Activated T-helper 1 cell treated with anti-CD3 and anti-CD28 coated beads, Interleukin-12 subunit alpha, Interleukin-12 subunit beta, Interleukin-2, Interleukin-4 antibody, amounts not matched to agents 30 ng/mL and 10 ng/mL and 1 ng/mL, durations not matched to agents 14 hours and 24 hours and 36 hours (primary cell): ENCODE measurements around the gene ATG13. TPM values are rescaled to one million over a fixed set of nuclear protein-coding genes. Genes with fewer than 3 reads are reported as not detected.

ENCODE experiments used
- DNase-seq: peaks from one replicate; pipeline ENCODE4 v3.0.0; 2021; ENCODE audit warnings: low spot score
- H3K27ac Mint-ChIP-seq: one replicate; pipeline ENCODE4 v1.8.0; 2021; ENCODE audit warnings: mild to moderate bottlenecking, mixed read lengths
- H3K27me3 Mint-ChIP-seq: one replicate; pipeline ENCODE4 v1.8.0; 2022; ENCODE audit warnings: mild to moderate bottlenecking, moderate library complexity, mixed read lengths; ENCODE audit not compliant: insufficient read depth
- H3K36me3 Mint-ChIP-seq: one replicate; pipeline ENCODE4 v1.8.0; 2021; ENCODE audit warnings: low read depth, mixed read lengths
- H3K4me1 Mint-ChIP-seq: one replicate; pipeline ENCODE4 v1.8.0; 2021; ENCODE audit warnings: low read depth, mixed read lengths
- H3K4me3 Mint-ChIP-seq: one replicate; pipeline ENCODE4 v1.8.0; 2021; ENCODE audit warnings: mild to moderate bottlenecking, moderate library complexity, mixed read lengths
- H3K9me3 Mint-ChIP-seq: one replicate; pipeline ENCODE4 v1.8.0; 2021; ENCODE audit warnings: mixed read lengths
- intact Hi-C: fragments of 100-400 bp; cut with micrococcal nuclease; formaldehyde crosslinking; loops from one replicate; pipeline ENCODE4 v1.15.1; 2024
- total RNA-seq: library from RNA; stranded (reverse); gene quantifications from 2 replicates; pipeline ENCODE4 v1.2.3, GENCODE V29; 2022

The ATG13 gene
- total RNA-seq, 1 donor from 2014 or later: 73.8 TPM

- Mint-ChIP-seq H3K9me3 (no peaks in the 10 kb centered on the region), H3K4me1 (peaks cover 48% of the 10 kb centered on the region), H3K36me3 (peaks cover 36% of the 10 kb centered on the region), H3K4me3 (no peak overlapping the region), H3K27ac (no peak overlapping the region), H3K27me3 (no peaks in the 10 kb centered on the region)
- no peak for DNase-seq
- intact Hi-C loops: no loop called here
Measured at GRCh38 chr11:46675288-46675851, 58.0 kb downstream of the ATG13 start.

- H3K4me3 Mint-ChIP-seq: no peak overlapping the region
- no peak overlapping the region for H3K27ac Mint-ChIP-seq
- H3K9me3 Mint-ChIP-seq: no peaks in the 10 kb centered on the region
- DNase-seq: no peak
- H3K27me3 Mint-ChIP-seq: no peaks in the 10 kb centered on the region
- H3K4me1 Mint-ChIP-seq: peaks cover 42% of the 10 kb centered on the region
- intact Hi-C loops: no loop called here
- peaks cover 35% of the 10 kb centered on the region for H3K36me3 Mint-ChIP-seq
Measured at GRCh38 chr11:46675949-46676348, 58.6 kb downstream of the ATG13 start.

- Mint-ChIP-seq H3K27me3 (no peaks in the 10 kb centered on the region), H3K36me3 (peaks cover 33% of the 10 kb centered on the region), H3K4me1 (peaks cover 35% of the 10 kb centered on the region), H3K9me3 (no peaks in the 10 kb centered on the region), H3K4me3 (no peak overlapping the region), H3K27ac (no peak overlapping the region)
- intact Hi-C loops: no loop called here
- DNase-seq: no peak
Measured at GRCh38 chr11:46676436-46677158, 59.2 kb downstream of the ATG13 start.

DNA sequence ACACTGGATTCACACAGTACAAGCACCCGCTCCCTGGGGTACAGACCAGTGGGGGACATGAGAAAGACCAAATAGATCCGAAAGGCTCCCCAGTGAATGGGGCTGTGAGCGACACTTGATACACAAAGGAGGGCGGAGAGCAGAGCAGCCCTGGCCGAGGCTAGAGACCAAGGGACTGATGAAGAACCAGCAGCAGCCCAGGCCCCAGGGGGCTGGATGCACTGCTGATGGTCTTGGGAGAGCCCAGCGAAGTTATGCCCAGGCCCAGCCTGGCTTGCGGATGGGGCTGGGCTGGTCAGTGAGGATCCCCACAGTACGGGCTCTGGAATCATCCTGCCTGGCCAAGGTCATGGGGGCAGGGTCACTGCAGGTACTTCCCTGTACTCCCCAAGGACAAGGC, 59.8 kb downstream of the ATG13 start:
- Mint-ChIP-seq H3K9me3 (no peaks in the 10 kb centered on the region), H3K4me3 (no peak overlapping the region), H3K27ac (no peak overlapping the region), H3K36me3 (peaks cover 29% of the 10 kb centered on the region), H3K4me1 (peaks cover 30% of the 10 kb centered on the region), H3K27me3 (no peaks in the 10 kb centered on the region)
- no peak for DNase-seq
- intact Hi-C loops: no loop called here

GRCh38 chr11:46677991-46678740, 60.8 kb downstream of the ATG13 start:
- Mint-ChIP-seq H3K4me1 (peaks cover 22% of the 10 kb centered on the region), H3K27me3 (no peaks in the 10 kb centered on the region), H3K4me3 (no peak overlapping the region), H3K36me3 (peaks cover 23% of the 10 kb centered on the region), H3K9me3 (no peaks in the 10 kb centered on the region), H3K27ac (no peak overlapping the region)
- intact Hi-C loops: no loop called here
- DNase-seq: no peak

DNA sequence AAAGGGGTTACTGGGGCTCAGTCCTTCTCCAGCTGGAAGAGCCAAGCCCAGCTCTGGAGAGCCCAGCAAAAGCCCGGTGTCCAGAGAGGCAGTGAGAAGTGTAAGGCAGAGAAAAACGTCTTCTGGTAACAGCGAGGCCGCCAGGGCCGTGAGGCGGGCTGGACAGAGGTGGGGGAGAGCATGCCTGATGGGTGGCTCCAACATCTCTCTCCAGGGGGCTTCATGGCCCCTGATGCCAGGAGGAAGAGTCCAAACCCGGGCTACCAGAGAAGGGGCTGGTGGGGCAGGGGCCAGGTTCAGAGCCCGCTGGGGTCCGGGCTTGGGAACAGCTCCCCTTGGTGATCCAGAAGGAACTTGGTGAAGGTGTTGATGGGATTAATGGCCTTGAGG, 61.4 kb downstream of the ATG13 start:
- intact Hi-C loops: no loop called here
- Mint-ChIP-seq H3K4me3 (no peak overlapping the region), H3K9me3 (no peaks in the 10 kb centered on the region), H3K4me1 (peaks cover 22% of the 10 kb centered on the region), H3K27me3 (no peaks in the 10 kb centered on the region), H3K36me3 (peaks cover 19% of the 10 kb centered on the region), H3K27ac (no peak overlapping the region)
- no peak for DNase-seq

DNA sequence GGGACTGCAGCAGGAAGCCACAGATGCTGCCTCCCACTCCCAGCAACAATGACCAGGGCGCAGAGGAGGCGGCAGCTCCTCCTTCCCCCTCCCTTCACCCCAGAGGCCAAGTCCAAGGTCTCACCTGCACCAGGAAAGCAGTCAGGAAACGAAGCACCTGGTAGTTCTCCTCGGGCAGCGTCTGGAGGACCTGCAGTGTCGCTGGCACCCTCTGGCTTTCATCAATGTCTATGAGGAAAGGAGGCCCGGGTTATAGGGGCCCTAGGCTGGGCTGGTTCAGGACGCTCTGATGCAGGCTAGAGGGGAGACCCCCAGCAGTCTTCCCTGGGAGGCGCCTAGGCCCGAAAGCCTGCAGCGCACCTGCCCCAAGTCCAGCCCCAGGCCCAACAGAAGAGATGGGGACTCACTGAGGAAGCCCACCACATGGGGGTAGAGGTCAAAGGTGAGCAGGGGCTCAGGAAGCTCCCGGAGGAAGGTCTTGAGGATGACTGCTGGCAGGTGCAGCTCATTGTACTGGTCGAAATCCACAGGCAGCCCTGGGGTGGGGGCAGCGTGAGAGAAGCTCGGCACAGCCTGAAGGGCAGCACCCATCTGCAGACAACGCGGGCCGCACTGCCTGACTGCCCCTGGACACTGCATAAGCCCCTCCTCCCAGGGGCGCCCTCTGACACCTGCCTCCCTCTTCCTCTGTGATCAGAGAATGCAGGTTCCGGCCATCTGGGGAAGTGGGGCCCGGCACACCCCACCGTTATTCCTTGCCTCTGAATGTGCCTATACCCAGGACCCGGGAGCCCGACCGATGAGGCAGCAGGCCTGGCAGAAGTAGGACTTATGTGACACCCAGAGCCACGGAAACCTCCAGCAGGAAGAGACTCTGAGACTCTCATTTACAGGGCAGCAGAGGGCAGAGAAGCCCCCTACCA, 62.1 kb downstream of the ATG13 start:
- Mint-ChIP-seq H3K9me3 (no peaks in the 10 kb centered on the region), H3K27ac (no peak overlapping the region), H3K4me3 (no peak overlapping the region), H3K36me3 (peaks cover 18% of the 10 kb centered on the region), H3K27me3 (no peaks in the 10 kb centered on the region), H3K4me1 (peaks cover 18% of the 10 kb centered on the region)
- no peak for DNase-seq
- intact Hi-C loops: no loop called here

- intact Hi-C loops: no loop called here
- Mint-ChIP-seq H3K27me3 (no peaks in the 10 kb centered on the region), H3K36me3 (peaks cover 18% of the 10 kb centered on the region), H3K9me3 (no peaks in the 10 kb centered on the region), H3K27ac (no peak overlapping the region), H3K4me3 (no peak overlapping the region), H3K4me1 (peaks cover 11% of the 10 kb centered on the region)
- no peak for DNase-seq
Measured at GRCh38 chr11:46680164-46680760, 62.9 kb downstream of the ATG13 start.

GRCh38 chr11:46680815-46681214, 63.5 kb downstream of the ATG13 start:
- no peak overlapping the region for H3K4me3 Mint-ChIP-seq
- DNase-seq: no peak
- H3K27me3 Mint-ChIP-seq: no peaks in the 10 kb centered on the region
- intact Hi-C loops: no loop called here
- peaks cover 9% of the 10 kb centered on the region for H3K4me1 Mint-ChIP-seq
- peaks cover 18% of the 10 kb centered on the region for H3K36me3 Mint-ChIP-seq
- H3K27ac Mint-ChIP-seq: no peak overlapping the region
- no peaks in the 10 kb centered on the region for H3K9me3 Mint-ChIP-seq

DNA sequence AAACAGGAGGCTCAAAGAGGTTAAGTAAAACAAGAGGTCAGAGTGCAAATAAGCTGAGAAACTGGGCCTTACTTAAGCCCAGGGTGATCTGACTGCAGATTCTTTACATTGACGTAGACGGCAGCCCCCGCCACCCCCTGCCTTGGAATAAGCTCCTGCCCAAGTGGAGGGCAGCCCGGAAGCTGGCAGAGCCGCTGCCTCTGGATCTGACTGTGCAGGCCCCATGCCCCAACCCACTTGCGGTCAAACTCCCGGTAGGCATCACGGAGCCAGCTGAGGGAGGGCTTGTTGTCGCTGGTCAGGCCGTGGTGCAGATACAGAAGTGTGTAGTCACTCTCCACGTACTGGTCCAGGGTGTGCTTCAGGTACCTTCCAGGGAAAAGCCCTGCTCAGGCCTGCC, 64.5 kb downstream of the ATG13 start:
- Mint-ChIP-seq H3K27ac (no peak overlapping the region), H3K27me3 (no peaks in the 10 kb centered on the region), H3K4me3 (no peak overlapping the region), H3K4me1 (peaks cover 5% of the 10 kb centered on the region), H3K9me3 (no peaks in the 10 kb centered on the region), H3K36me3 (peaks cover 18% of the 10 kb centered on the region)
- DNase-seq: no peak
- intact Hi-C loops: no loop called here

DNA sequence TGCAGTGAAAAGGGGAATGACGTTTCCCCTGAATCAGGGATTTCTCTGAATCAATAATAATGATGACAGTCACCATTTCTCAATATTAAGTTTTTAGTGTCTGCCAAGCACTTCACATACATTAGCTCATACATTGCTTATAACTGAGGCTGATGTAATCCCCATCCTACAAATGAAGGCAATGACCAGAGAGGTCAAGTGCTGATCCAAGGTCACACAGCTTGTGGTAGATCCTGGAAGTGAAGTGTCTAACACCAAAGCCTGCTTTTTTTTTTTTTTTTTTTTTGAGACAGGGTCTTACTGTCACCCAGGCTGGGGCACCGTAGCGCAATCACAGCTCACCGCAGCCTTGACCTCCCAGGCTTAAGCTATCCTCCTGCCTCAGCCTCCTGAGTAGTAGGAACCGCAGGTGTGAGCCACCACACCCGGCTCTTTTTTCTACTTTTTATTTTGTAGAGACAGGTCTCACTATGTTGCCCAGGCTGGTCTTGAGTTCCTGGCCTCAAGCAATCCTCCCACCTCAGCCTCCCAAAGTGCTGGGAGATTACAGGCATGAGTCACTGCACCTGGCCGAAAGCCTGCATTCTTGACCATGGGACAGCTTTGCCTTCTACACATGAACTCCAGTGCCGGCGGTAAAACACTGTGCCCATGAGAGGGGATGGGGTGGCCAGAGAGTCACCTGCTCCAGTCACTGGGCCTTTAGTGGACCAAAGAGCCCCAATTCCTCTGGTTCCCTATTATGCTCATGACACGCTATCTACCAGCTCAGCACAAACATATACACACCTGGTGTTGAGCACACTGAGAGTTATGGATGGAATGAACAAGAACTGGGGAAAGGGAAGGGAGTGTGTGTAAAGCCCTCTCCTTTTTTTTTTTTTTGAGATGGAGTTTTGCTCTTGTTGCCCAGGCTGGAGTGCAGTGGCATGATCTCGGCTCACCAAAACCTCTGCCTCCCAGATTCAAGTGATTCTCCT, 65.7 kb downstream of the ATG13 start:
- Mint-ChIP-seq H3K27me3 (no peaks in the 10 kb centered on the region), H3K4me3 (no peak overlapping the region), H3K36me3 (peaks cover 14% of the 10 kb centered on the region), H3K4me1 (no peaks in the 10 kb centered on the region), H3K9me3 (no peaks in the 10 kb centered on the region), H3K27ac (no peak overlapping the region)
- no peak for DNase-seq
- intact Hi-C loops: no loop called here
